HG03460 (cell line): ENCODE measurements around the gene SIK2.
"Not testable (repeated sequence)": the region's sequence is repeated elsewhere in the genome, so short reads cannot be mapped to it uniquely, and the experiment has no call there.

Experiments
- ATAC-seq: cut with Tn5 transposase; IDR thresholded peaks from one replicate; pipeline ENCODE4 v1.9.1; 2021; ENCODE audit not compliant: unreplicated experiment

SIK2 gene

GRCh38 chr11:111694851-111695250, 92.6 kb downstream of the SIK2 start:
- no peak for ATAC-seq

GRCh38 chr11:111696556-111696955, 94.3 kb downstream of the SIK2 start:
- ATAC-seq = no peak

GRCh38 chr11:111697933-111698371, 95.7 kb downstream of the SIK2 start:
- ATAC-seq = peak; percentile 55

- ATAC-seq = no peak
Measured at GRCh38 chr11:111698852-111699559, 96.8 kb downstream of the SIK2 start.

- ATAC-seq = no peak
Measured at GRCh38 chr11:111699579-111700156, 97.4 kb downstream of the SIK2 start.

- ATAC-seq = no peak
Measured at GRCh38 chr11:111700162-111700561, 97.9 kb downstream of the SIK2 start.

GRCh38 chr11:111702623-111703022, 100.4 kb downstream of the SIK2 start:
- ATAC-seq = no peak

GRCh38 chr11:111703576-111703975, 101.3 kb downstream of the SIK2 start:
- ATAC-seq = no peak

- no peak for ATAC-seq
Measured at GRCh38 chr11:111707039-111707690, 104.9 kb downstream of the SIK2 start.

GRCh38 chr11:111707691-111708067, 105.4 kb downstream of the SIK2 start:
- no peak for ATAC-seq

- ATAC-seq = no peak
Measured at GRCh38 chr11:111714522-111714921, 112.3 kb downstream of the SIK2 start.

GRCh38 chr11:111715142-111715816, 113.0 kb downstream of the SIK2 start:
- ATAC-seq = no peak

GRCh38 chr11:111717660-111718059, 115.4 kb downstream of the SIK2 start:
- not testable (repeated sequence) for ATAC-seq

- no peak for ATAC-seq
Measured at GRCh38 chr11:111718436-111718835, 116.2 kb downstream of the SIK2 start.

GRCh38 chr11:111718859-111719258, 116.6 kb downstream of the SIK2 start:
- no peak for ATAC-seq

- ATAC-seq = no peak
Measured at GRCh38 chr11:111719379-111719778, 117.1 kb downstream of the SIK2 start.

- no peak for ATAC-seq
Measured at GRCh38 chr11:111720801-111721494, 118.7 kb downstream of the SIK2 start.

- ATAC-seq = no peak
Measured at GRCh38 chr11:111722501-111722900, 120.3 kb downstream of the SIK2 start.

- no peak for ATAC-seq
Measured at GRCh38 chr11:111723595-111723994, 121.3 kb downstream of the SIK2 start.

GRCh38 chr11:111724615-111725129, 122.4 kb downstream of the SIK2 start:
- no peak for ATAC-seq

- ATAC-seq = no peak
Measured at GRCh38 chr11:111725621-111726020, 123.4 kb downstream of the SIK2 start.
